GM10248 (cell line): Measurements from ENCODE around the gene WDR4.
"Not testable (repeated sequence)": the region's sequence is repeated elsewhere in the genome, so short reads cannot be mapped to it uniquely, and the experiment has no call there.

Experiments
- CTCF ChIA-PET: fragments of 300-600 bp; sonication (Branson Sonifier 250); formaldehyde crosslinking; extraction: SDS; loops from one replicate; lab custom pipeline; 2021; ENCODE audit warnings: antibody characterized with exemption; lab: Yijun Ruan, JAX
- POLR2A ChIA-PET: fragments of 350-650 bp; sonication (Branson Sonifier 250); formaldehyde crosslinking; extraction: SDS; loops from one replicate; lab custom pipeline; 2020; ENCODE audit warnings: antibody characterized with exemption; lab: Yijun Ruan, JAX
- DNase-seq: peaks from one replicate; pipeline ENCODE4 v3.0.0; 2012; ENCODE audit errors: extremely low spot score
- CTCF ChIP-seq: IDR thresholded peaks from 2 replicates; pipeline ENCODE4 v1.5.1; 2012; ENCODE audit warnings: mild to moderate bottlenecking, low read depth; ENCODE audit errors: extremely low read depth, missing control alignments, control extremely low read depth

WDR4 gene

GRCh38 chr21:42829417-42829816 is 49.9 kb downstream of the WDR4 start:
- ChIA-PET POLR2A (no interaction called here), CTCF (no interaction called here)
- TF ChIP-seq CTCF: no peak

GRCh38 chr21:42827588-42827987 is 51.8 kb downstream of the WDR4 start:
- CTCF ChIA-PET: no interaction called here
- no peak for TF ChIP-seq CTCF
- POLR2A ChIA-PET: no interaction called here
- no peak for DNase-seq

More at GRCh38 chr21:42829417-42829816, 49.9 kb downstream of the WDR4 start:
- no peak for DNase-seq

GRCh38 chr21:42820616-42821465 is 58.5 kb downstream of the WDR4 start:
- ChIA-PET CTCF (no interaction called here), POLR2A (no interaction called here)
- no peak for DNase-seq
- no peak for TF ChIP-seq CTCF

GRCh38 chr21:42819861-42820615 is 59.3 kb downstream of the WDR4 start:
- ChIA-PET POLR2A (no interaction called here), CTCF (no interaction called here)
- TF ChIP-seq CTCF: no peak
- no peak for DNase-seq

GRCh38 chr21:42818328-42818749 is 61.0 kb downstream of the WDR4 start:
- ChIA-PET CTCF (interaction anchor here (1.0 kb wide), 1 partner anchor 209 kb away, joined by 3 read pairs; no protein-coding TSS in a partner anchor), POLR2A (no interaction called here)
- no peak for DNase-seq
- peak; percentile 48 for TF ChIP-seq CTCF

- no peak for DNase-seq
- ChIA-PET POLR2A (no interaction called here), CTCF (no interaction called here)
- no peak for TF ChIP-seq CTCF
Observed at GRCh38 chr21:42815217-42815616, 64.1 kb downstream of the WDR4 start.

- CTCF ChIA-PET, POLR2A ChIA-PET, DNase-seq: not testable (repeated sequence)
Observed at GRCh38 chr21:42812528-42813241, 66.7 kb downstream of the WDR4 start.
